HepG2 (cell line): ENCODE data around the gene KRTAP12-2. TPM values are rescaled to one million over a fixed set of nuclear protein-coding genes. Genes with fewer than 3 reads are reported as not detected.
A peak's percentile ranks its signal among the peaks of the same experiment; 100 is the strongest.

Experiments
- AGO2 ChIP-seq: fragments of 200-400 bp; formaldehyde crosslinking; optimal IDR thresholded peaks from 2 replicates; pipeline ENCODE3; 2017; ENCODE audit warnings: mild to moderate bottlenecking, low read depth, low read length, moderate library complexity
- ATF4 ChIP-seq, 2 experiments: fragments of 450-650 bp in 1 of 2; sonication (generic) in 1 of 2; formaldehyde crosslinking; IDR thresholded peaks; 2 replicates each; pipeline versions ENCODE4 v1.5.0 to v1.8.0; 2020 to 2022; ENCODE audit warnings: mild to moderate bottlenecking in 1 of 2, missing genetic modification reagents in 1 of 2
- GPN1 ChIP-seq: sonication (generic); formaldehyde crosslinking; IDR thresholded peaks from 2 replicates; pipeline ENCODE4 v1.5.1; 2020; ENCODE audit warnings: missing genetic modification reagents, borderline replicate concordance
- KLF11 ChIP-seq: IDR thresholded peaks from 2 replicates; pipeline ENCODE4 v1.6.1; 2016; ENCODE audit warnings: missing compliant biosample characterization
- MATR3 ChIP-seq: sonication (generic); formaldehyde crosslinking; IDR thresholded peaks from 2 replicates; pipeline ENCODE4 v1.4.0; 2020; ENCODE audit warnings: missing genetic modification reagents
- MAX ChIP-seq: IDR thresholded peaks from 2 replicates; pipeline ENCODE4 v1.6.1; 2012; ENCODE audit warnings: inconsistent platforms
- NFYB ChIP-seq: sonication (generic); formaldehyde crosslinking; IDR thresholded peaks from 2 replicates; pipeline ENCODE4 v1.4.0; 2020; ENCODE audit warnings: missing genetic modification reagents
- NR2C2 ChIP-seq: sonication (generic); formaldehyde crosslinking; IDR thresholded peaks from 2 replicates; pipeline ENCODE4 v1.4.0; 2020; ENCODE audit warnings: missing genetic modification reagents, mild to moderate bottlenecking, moderate library complexity, borderline replicate concordance
- PCBP2 ChIP-seq: fragments of 200-400 bp; formaldehyde crosslinking; optimal IDR thresholded peaks from 2 replicates; pipeline ENCODE3; 2018; ENCODE audit warnings: low read length, low read depth; ENCODE audit not compliant: poor library complexity, severe bottlenecking
- REL ChIP-seq: sonication (generic); formaldehyde crosslinking; conservative IDR thresholded peaks from 2 replicates; pipeline ENCODE4 v1.8.0; 2022; ENCODE audit warnings: mild to moderate bottlenecking, missing genetic modification reagents, moderate library complexity
- SAP130 ChIP-seq: IDR thresholded peaks from 2 replicates; pipeline ENCODE4 v1.6.1; 2016; ENCODE audit warnings: low read depth
- SRF ChIP-seq: IDR thresholded peaks from 2 replicates; pipeline ENCODE4 v1.6.1; 2011; ENCODE audit warnings: mild to moderate bottlenecking, low read depth, low read length, moderate library complexity
- TFDP1 ChIP-seq: IDR thresholded peaks from 2 replicates; pipeline ENCODE4 v1.6.1; 2016; ENCODE audit warnings: missing compliant biosample characterization, missing genetic modification reagents, borderline replicate concordance
- ZBTB43 ChIP-seq: sonication (generic); formaldehyde crosslinking; conservative IDR thresholded peaks from 2 replicates; pipeline ENCODE4 v1.4.0; 2020; ENCODE audit warnings: missing genetic modification reagents
- ZEB1 ChIP-seq: IDR thresholded peaks from 2 replicates; pipeline ENCODE4 v1.6.1; 2012; ENCODE audit warnings: mild to moderate bottlenecking, low read depth, inconsistent platforms; ENCODE audit not compliant: insufficient replicate concordance
- ZMAT3 ChIP-seq: sonication (generic); formaldehyde crosslinking; conservative IDR thresholded peaks from 2 replicates; pipeline ENCODE4 v1.7.0; 2021; ENCODE audit warnings: missing genetic modification reagents
- ZNF253 ChIP-seq: sonication (generic); formaldehyde crosslinking; IDR thresholded peaks from 2 replicates; pipeline ENCODE4 v1.8.0; 2022; ENCODE audit warnings: mild to moderate bottlenecking, missing genetic modification reagents, borderline replicate concordance
- ZNF260 ChIP-seq: sonication (generic); formaldehyde crosslinking; IDR thresholded peaks from 2 replicates; pipeline ENCODE4 v1.4.0; 2020; ENCODE audit warnings: missing genetic modification reagents, low read depth, mild to moderate bottlenecking, borderline replicate concordance
- ZNF44 ChIP-seq: sonication (generic); formaldehyde crosslinking; IDR thresholded peaks from 2 replicates; pipeline ENCODE4 v1.5.1; 2020; ENCODE audit warnings: mild to moderate bottlenecking, missing genetic modification reagents
- ZNF547 ChIP-seq: sonication (generic); formaldehyde crosslinking; IDR thresholded peaks from 2 replicates; pipeline ENCODE4 v1.5.1; 2020; ENCODE audit warnings: mild to moderate bottlenecking, missing genetic modification reagents
- ZNF644 ChIP-seq: IDR thresholded peaks from 2 replicates; pipeline ENCODE4 v1.6.1; 2016; ENCODE audit warnings: low read depth
- ZNF660 ChIP-seq: sonication (generic); formaldehyde crosslinking; IDR thresholded peaks from 2 replicates; pipeline ENCODE4 v1.5.1; 2020; ENCODE audit warnings: mild to moderate bottlenecking, low read depth, missing genetic modification reagents, borderline replicate concordance
- ZNF724P ChIP-seq: sonication (generic); formaldehyde crosslinking; IDR thresholded peaks from 2 replicates; pipeline ENCODE4 v1.8.0; 2022; ENCODE audit warnings: missing genetic modification reagents, borderline replicate concordance
- ZNF883 ChIP-seq: sonication (generic); formaldehyde crosslinking; IDR thresholded peaks from 2 replicates; pipeline ENCODE4 v1.5.1; 2020; ENCODE audit warnings: mild to moderate bottlenecking, missing genetic modification reagents; ENCODE audit errors: not compliant biosample characterization
- ZUFSP ChIP-seq: sonication (generic); formaldehyde crosslinking; IDR thresholded peaks from 2 replicates; pipeline ENCODE4 v1.9.0; 2021; ENCODE audit warnings: missing genetic modification reagents, mild to moderate bottlenecking, borderline replicate concordance
- polyA plus RNA-seq, 8 experiments: library from polyadenylated mRNA; depleted of rRNA in 3 of 8; stranded (reverse) in 7 of 8; unstranded in 1 of 8; fragments of >200 nt; fragmentation: Illumina TruSeq in 4 of 8; extraction: Trizol in 4 of 8; gene quantifications; 2 replicates each; pipeline versions ENCODE4 v1.2.1 to v1.2.3, GENCODE V29; 2011 to 2016; ENCODE audit warnings: low read depth in 4 of 8, missing spikeins in 1 of 8, mixed read lengths in 1 of 8; ENCODE audit not compliant: insufficient read depth in 1 of 8
- total RNA-seq, 5 experiments: library from RNA; depleted of rRNA; stranded (reverse); fragments of >200 nt; fragmentation: Illumina TruSeq; extraction: Trizol; gene quantifications; 2 replicates each; pipeline ENCODE4 v1.2.3, GENCODE V29; 2016; ENCODE audit warnings: low read depth in 1 of 5

The KRTAP12-2 gene
- total and polyA plus RNA-seq, 2 of the 13 experiments (the other 11 are each of a cell fraction or from before 2014, with no cell fraction given), result not detected

- TF ChIP-seq MAX, result peak; percentile 94
- TF ChIP-seq SAP130, result peak; percentile 70
- TF ChIP-seq AGO2, result no peak
- peak; percentile 85; the same call in 1 of the 2 replicates for TF ChIP-seq ZNF44 (CRISPR knock-in tag)
- TF ChIP-seq SRF, result no peak
- no peak for TF ChIP-seq NR2C2 (CRISPR knock-in tag)
- TF ChIP-seq GPN1, result no peak
- TF ChIP-seq ZNF724P (CRISPR knock-in tag), result 0 out of 2 replicates have a peak, but pooled peaks have one; percentile 43
- TF ChIP-seq ATF4 (CRISPR knock-in tag; IDR thresholded peaks at IDR 0.05), result peak in 1 of 2 experiments; percentile 74; a peak in 2 of 4 replicates
- peak; percentile 90 for TF ChIP-seq ZMAT3 (CRISPR knock-in tag)
- TF ChIP-seq ZNF660 (CRISPR knock-in tag), result no peak
- TF ChIP-seq ZNF547 (CRISPR knock-in tag), result peak; percentile 69; the same call in 1 of the 2 replicates
- peak; percentile 90 for TF ChIP-seq ZNF883 (CRISPR knock-in tag)
- no peak for TF ChIP-seq ZNF644 (CRISPR knock-in tag)
- TF ChIP-seq ZEB1, result no peak
- no peak for TF ChIP-seq ZNF260 (CRISPR knock-in tag)
- no peak for TF ChIP-seq MATR3 (CRISPR knock-in tag)
- TF ChIP-seq ZNF253 (CRISPR knock-in tag), result no peak
- TF ChIP-seq ZBTB43 (CRISPR knock-in tag), result 0 out of 2 replicates have a peak, but pooled peaks have one; percentile 24
- 0 out of 2 replicates have a peak, but pooled peaks have one; percentile 44 for TF ChIP-seq REL
- no peak; the same call in 1 of the 2 replicates for TF ChIP-seq NFYB (CRISPR knock-in tag)
- 0 out of 2 replicates have a peak, but pooled peaks have one; percentile 47 for TF ChIP-seq TFDP1 (CRISPR knock-in tag)
- TF ChIP-seq ZUFSP (CRISPR knock-in tag), result no peak
- TF ChIP-seq KLF11 (CRISPR knock-in tag), result no peak
- TF ChIP-seq PCBP2, result no peak
Measured at GRCh38 chr21:44702973-44703730, 36.4 kb upstream of the KRTAP12-2 start (continued).
